Stimulated activated CD8-positive, alpha-beta memory T cell treated with anti-CD3 and anti-CD28 coated beads, Interleukin-7, amount 100 ng/mL, for 24 hours (primary cell): Measurements from ENCODE around the gene OSTN.
"Not testable (repeated sequence)": the region's sequence is repeated elsewhere in the genome, so short reads cannot be mapped to it uniquely, and the experiment has no call there.

ENCODE experiments used
- DNase-seq: peaks from one replicate; pipeline ENCODE4 v3.0.0-alpha.2; 2020; ENCODE audit warnings: low read depth

OSTN gene

DNA sequence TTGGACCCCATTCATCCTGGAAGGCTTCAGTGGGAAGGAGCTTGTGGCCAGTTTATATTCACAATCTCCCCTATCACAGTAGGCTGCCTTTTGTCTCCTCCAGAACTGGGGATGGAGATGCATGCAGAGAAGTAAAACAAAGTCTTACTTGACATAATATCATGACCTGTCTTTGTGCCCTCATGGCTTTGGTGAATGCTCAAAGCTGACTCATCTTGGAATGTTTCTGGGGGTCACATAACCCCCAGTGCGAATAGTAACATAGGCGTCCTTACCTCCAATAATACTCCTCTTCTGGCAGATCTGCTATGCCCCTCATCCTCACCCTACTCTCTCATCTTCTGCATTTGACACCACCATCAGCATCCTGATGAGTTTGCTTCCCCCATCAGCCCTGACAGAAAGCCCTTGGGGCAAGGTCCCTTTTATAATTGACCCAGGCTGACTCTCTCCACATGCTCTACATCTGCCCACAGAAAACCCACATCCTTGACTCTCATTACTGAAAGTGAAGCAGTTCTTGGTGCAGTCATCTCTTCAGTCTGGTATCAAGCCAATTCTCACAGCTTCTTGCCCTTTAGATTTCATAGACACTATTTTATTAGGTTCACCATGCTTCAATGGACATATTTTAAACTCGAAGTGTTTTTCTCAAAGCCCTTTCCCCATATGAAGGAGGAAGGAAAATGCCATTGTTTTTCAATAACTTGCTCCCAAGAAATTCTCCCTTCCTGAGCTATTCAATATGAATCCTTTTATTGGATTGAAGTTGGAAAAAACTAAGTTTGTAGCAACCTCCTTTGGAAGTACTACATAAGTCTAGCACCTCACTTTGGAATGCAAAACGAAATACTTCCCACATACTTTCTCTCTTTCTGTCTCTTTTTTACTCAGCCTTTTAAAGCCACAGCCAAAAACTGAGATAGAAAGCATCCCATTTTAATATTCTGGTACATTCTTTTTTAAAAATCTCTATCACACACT is 36.6 kb downstream of the OSTN start:
- DNase-seq, result no peak

DNA sequence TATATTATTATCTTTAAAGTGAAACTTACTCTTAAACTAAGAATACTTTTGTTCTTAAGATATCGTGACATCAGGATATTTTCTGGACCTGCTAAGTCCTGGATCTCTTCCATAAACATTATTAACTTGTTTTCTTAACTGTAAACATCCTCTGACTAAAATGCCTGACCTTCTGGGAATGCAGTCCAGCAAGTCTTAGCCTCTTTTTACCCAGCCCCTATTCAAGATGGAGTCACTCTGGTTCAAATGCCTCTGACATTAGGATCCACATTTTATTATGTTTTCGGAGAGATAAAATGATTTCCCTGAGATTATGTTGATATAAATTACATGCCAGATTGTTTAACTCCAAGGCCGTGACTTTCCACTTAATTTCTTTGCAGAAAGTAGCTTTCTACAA is 37.6 kb downstream of the OSTN start:
- no peak for DNase-seq

DNA sequence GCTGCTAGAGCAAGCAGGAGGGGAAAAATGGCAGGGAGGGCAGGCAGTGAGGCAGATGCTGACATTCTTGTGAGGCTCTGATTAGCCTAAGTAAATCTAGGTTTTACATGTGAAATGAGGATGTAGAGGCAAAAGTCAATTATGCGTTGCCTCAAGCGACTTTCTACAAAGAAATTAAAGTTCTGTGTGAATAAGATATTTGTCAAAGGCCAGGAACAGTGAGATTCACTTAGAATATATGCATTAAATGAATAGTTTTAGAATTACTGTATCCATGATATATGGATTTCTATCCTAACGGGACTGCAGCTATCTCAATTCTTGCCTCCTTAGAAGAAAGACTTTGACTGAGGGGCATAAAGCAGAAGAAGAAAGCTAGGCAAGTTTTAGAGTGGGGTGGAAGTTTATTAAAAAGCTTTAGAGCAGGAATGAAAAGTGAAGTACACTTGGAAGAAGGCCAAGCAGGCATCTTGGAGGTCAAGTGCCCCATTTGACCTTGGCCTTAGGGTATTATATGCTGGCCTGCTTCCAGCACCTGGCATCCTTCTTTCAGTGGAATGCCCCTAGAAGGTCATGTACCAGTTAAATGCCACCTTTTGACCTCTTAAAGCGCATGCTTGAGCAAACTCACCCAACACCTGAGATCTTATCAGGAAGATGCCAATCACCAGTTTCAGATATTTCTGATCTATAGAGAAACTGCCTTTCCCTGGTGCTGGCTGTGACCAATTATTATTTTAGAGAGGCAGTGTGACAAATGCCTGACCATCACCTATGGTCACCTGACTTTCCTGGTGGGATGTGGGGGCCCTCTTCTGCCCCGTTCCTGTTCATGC is 38.2 kb downstream of the OSTN start:
- DNase-seq, result no peak

DNA sequence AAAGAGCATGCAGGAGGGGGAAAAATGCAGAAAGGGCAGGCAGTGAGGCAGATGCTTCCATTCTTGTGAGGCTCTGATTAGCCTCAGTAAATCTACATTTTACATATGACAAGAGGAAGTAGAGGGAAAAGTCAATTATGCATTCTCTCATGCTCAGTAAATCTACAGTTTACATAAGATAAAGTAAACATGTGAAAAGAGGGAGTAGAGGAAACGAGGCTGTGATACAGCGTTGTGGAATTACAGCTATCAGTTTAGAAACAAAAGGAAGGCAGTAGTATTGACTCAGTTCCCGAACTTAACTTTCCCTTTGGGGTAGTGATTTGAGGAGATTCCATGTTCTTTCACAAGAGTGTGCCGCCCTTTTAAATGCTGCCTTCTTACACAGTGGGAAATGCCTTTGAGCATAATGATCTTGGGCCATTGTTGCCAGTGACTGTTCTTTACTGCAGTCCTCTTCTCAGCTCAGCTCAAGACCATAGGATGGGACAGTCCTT is 39.3 kb downstream of the OSTN start:
- no peak for DNase-seq

DNA sequence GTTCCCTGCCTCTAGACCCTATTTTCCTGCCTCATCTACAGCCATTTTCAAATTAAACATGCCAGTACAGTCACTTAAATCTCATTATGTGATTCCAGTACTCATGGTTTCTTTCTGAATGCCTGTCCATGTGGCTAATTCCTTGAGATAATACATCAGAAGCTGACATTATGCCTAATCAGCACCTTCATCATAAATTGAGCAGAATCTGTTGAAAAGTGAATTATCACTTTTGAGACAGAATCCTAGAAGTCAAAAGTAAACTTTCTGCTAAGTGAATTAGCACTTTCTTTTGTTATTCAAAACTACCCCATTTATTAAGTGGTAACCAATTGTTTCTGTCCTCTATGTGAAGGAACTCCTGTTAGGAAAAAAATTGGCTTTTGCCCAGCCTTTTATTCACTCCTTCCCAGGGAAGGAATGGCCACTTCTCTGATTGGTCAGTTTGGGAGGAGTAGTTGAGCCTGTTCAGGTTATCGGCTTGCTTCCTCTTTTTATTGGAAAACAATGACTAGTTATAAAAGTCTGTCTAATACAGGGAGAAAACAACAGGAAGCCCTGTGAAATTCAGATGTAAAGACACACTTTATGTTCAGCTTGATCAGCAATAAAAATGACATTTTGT is 40.5 kb downstream of the OSTN start:
- no peak for DNase-seq

DNA sequence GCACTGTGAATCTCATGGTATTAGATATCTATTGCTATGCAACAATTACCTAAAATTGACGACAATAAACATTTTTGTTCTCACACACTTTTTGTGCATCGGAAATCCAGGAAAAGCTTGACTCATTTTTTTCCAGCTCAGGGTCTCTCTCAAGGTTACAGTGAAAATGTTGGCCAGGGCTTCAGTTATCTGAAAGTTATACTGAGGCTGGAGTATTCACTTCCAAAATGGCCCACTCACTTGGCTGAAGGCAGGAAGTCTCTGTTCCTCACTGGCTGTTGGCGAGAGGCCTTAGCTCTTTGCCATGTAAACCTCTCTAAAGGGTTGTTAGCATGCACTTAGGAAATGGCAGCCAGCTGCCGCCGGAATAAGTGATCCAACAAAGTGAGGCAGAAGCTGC is 41.4 kb downstream of the OSTN start:
- no peak for DNase-seq

DNA sequence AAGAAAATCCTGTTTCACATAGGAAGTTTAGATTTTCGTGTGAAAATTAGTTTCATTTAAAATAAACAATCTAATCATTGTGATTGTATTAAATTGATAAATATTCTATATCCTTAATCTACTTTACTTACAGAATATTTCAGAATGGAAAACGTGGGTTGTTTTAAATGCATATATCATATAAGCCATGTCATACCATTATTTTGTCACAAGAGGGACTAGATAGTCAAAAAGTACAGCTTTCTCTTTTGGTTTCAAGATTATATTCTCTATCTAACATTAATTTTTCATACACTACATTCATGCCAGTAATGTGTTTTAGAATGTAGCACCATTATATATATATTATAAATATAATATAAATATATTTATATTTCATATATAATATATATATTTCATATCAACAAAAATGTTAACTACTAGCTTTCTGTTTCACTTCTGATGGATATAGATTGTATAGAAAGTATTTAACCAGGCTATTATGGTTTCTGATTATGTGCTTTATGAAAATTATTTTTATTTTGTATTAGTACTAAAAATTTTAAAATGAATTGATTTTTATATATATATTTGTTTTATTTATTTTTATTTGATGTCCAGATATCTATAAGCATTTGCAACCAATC is 45.3 kb downstream of the OSTN start:
- DNase-seq, result no peak

DNA sequence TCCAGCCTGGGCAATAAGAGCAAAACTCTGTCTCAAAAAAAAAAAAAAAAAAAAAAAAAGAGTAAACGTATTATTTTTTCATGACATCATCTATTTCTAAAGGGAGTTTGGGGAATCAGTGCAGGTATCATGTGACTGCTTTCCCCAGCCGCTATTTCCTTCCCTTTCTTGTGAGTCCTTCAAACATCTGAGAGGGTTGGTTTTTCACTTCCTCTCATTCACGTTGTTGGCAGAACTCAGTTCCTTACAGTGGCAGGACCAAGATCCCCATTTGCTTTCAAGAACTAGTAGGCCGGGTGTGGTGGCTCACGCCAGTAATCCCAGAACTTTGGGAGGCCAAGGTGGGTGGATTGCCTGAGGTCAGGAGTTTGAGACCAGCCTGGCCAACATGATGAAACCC is 47.0 kb downstream of the OSTN start:
- not testable (repeated sequence) for DNase-seq

DNA sequence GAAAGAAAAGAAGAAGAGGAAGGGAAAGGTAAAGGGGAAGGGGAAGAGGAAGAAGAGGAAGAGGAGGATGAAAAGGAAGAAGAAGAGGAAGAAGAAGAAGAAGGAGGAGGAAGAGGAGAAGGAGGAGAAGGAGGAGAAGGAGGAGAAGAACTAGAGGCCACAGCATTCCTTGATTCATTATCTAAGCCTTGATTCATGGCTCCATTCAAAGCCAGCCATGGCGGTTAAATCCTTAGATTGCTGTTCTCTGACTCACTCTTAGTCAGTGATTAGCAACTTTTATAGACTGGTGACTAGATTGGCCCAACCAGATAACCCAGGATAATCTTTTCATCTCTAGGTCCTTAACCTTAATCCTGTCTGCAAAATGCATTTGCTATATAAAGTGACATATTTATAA is 47.6 kb downstream of the OSTN start:
- DNase-seq, result no peak

DNA sequence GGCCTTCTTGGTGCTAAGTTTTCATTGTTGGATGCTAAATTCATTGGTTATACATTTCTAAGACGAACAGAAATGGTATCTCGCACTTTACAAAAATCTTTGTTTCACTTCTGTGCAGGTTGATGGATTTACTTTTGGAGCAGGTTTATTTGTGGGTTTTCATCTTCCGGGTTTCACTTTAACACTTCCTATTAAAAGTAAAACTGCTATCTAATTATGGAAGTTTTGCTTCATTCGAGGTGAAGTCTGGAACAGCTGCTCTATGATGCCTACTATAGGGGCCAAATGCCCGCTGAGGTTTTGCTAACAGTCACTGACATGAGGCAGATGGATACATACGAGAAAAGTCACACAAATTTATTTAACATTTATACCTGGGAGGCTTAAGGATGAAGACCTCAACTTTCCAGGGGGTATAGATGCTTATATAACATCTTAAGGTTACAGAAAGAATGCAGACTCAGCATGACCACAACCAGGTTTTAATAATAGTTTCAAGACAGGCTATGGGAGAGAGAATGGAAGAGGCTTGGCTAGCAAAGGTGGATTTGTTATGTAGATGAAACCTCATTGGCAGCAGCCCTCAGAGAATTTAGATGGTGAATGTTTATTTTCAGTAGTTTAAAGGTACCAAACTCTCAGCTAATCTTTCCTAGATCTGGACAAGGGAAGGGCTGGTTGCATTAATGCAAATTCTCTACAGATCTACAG is 54.2 kb downstream of the OSTN start:
- no peak for DNase-seq

DNA sequence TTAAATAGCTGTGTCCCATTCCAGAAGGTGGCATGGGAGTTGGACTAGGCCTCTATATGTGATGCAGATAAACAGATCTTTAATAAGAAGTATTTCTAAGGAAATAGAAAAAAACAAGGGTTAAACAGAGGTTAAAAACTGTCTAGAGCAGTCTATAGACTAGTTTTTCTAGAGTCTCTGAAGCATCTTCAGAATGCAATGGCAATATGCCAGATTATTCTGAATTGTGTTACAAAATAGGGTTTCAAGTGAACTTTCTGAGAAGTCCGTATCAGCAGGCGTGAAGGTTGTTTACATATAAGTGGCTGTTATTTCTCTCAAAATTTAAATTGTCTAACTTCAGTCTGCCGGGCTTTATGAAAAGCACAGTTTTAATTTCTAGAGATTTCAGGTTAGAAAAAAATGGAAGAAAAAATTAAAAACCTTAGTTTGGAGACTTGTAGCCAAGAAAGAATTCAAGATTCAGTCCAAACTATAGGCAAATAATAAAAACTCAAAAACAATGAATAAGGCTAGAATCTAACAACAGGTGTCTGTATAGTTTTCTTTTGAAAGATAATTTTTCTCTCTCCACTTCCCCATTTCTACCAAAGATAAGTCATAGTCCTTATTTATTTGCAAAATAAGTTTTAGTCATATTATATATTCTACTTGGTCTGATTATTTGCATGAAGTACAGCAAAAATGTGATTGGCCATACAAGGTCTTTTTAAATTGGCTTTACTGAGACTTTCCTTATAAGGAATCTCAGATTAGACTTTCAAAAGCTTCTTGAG is 55.2 kb downstream of the OSTN start:
- DNase-seq, result no peak

DNA sequence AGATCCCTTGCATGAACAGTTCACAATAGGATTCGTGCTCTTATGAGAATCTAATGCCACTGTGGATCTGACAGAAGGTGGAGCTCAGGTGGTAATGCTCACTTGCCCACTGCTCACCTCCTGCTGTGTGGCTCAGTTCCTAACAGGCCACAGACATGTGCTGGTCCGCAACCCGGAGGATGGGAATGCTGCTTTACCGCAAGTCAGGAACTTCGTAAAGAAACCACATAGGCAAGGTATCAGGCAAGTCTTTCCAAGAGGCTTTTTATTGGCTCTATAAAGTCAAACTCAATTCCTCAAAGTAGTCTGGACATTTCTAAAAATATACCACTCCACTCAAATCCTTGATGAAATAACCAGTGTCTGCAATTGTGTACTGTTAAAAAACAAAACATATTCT is 56.1 kb downstream of the OSTN start:
- no peak for DNase-seq

DNA sequence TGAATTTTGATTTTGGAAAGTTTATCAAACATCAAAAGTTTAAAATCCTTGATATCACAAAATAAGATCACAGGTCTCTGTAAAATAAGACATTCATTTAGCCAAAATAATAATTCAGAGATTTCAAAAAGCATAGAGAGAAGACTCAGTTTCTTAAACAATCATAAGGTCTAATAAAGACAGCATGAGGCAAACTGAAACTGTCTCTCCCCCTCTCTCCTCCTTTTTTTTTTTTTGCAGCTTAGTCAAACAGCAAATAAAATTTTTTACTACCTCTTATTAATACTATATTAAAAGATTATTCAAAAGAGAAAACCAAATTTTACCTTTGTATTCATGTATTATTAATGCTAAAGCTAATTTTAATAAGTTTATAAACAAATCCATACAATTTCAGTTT is 57.4 kb downstream of the OSTN start:
- DNase-seq, result no peak

DNA sequence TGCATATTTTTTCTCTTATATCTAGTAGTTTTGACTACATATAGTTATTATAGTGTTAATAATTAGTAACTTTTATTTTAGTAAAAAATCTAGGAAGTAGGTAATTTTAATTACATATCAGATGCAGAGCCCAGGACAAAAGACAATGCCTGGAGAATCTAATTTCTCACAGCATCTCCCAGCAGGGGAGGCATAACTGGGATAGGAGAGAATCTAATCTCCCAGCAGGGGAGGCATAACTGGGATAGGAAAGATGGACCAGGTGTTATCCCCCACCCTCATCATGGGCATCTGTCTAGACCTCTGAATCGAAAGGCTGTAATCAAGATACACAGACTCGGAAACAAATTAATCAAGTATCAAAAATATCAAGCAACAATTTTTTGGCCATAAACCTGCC is 58.2 kb downstream of the OSTN start:
- DNase-seq, result no peak

DNA sequence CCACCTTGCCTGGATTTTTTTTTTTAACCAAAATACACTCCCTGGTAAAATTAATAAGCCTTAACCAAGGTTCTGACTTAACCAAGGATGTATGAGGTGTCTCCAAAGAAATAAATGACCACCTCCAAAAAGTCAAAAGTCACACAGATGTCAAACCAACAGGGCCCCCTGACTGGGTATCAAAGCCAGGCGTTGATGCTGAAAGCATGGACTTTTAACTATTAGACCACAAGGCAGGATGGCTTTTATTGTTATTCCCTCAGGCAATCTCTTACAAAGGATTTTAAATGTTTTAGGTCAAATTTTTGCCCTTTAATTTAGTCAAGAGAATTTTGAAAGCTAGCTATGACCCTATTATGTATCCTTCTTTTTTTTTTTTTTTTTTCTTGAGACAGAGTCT is 60.4 kb downstream of the OSTN start:
- DNase-seq, result no peak

DNA sequence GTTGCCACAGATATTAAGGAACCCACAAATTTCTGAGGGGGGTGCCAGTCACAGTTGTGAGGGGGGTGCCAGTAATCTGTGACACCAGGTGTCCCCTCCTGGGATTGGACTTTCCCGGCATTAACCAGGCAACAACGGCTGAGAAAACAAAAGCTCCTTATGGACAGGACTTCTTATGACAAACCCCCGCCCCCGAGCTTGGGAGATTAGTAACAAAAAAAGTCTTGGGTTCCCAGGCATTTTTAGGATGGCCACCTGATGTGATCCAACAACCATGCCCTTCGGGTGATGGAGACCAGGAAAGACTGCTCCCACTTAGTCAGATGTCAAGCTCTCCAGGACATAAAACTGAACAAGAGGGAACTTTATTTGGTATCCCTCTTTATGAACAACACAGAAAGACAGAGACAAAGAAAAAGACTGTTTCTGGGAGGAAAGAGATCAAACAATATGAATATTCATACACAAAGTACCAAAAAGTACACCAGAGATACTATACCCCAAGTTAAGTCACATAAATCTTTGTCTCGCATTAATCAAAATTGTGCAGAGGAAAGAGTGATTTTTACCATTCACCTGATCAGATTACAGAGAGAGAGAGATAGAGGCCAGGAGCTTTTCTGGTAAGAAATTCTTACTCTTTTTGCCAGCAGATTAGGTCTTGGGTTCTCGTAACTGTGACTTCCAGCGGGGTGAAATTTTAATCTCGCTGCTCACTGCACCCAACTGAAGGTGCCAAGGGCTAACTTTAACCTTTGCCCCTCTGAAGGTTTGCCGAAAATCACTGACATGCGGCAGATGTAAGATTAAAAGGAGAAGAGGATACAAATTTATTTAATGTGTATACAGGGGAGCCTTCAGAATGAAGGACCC is 61.6 kb downstream of the OSTN start:
- DNase-seq, result no peak

DNA sequence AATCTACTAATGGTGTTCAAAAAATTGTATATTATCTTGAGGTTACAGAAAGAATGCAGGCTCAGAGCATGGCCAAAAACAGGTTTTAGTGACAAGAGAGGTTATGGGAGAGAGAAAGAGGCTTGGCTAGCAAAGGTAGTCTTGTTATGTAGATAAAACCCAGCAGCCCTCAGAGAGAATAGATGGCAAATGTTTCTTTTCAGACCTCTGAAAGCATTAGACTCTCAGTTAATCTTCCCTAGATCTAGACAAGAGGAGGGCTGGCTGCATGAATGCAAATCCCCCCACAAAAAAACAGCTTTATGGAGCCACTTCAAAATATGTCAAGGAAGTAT is 62.2 kb downstream of the OSTN start:
- no peak for DNase-seq

DNA sequence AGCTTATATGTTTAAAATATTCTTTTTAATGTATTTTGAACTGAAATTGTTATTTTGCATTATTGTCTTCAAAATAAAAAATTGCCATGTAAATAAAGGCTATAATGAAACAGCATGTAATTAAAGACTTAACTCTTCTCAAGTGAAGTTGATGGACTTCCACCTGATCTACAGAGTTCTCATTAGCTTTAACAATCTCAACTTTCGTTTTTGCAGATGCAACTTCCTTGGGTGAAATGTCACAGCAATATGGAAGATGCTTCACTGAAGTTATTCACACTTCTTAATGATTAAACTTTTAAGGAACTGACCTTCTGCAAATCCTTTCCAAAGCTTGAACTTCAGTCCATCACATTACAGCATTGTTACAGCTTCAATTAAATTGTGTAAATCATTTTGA is 63.6 kb downstream of the OSTN start:
- DNase-seq, result no peak

DNA sequence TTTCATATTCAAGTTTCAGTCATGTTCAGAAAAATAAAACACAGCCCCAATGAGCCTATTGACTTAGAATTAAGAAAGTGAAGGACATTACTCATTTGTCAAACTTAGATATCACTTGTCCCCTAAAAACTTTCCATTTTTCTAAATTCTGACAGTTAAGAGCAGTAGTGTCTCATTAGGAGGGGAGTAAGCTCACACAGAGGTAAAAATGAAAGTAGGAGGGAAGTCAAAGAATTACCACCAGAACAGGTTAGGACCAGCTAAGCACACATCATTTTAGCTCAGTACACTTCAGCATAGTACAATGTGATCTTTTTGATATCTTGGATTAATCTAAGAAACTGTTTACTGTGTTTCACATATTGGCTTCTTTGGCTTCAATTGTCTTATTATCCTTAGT is 64.3 kb downstream of the OSTN start:
- DNase-seq, result no peak

DNA sequence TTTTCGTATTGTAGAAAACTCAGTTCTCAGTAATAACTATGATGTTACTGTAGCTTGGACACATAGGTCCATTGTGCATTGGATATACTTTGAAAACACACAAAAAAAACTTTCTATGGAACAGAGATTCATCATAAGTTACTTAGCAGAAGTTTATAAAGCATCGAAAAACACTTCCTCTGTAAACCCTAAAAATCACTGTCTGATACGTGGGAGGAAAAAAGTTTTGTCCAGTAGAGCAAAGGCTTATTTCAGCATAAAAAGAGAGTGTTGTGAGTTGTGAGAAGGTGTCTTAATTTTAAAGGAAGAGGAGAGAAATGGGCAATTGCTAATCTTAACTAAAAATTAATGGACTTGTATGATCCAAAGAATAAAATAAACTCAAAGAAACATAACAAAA is 64.8 kb downstream of the OSTN start:
- no peak for DNase-seq
